GM18505 (cell line): ENCODE results near the gene MMP25.
"Not testable (repeated sequence)": the region's sequence is repeated elsewhere in the genome, so short reads cannot be mapped to it uniquely, and the experiment has no call there.

ENCODE experiments used
- ATAC-seq: cut with Tn5 transposase; IDR thresholded peaks from one replicate; pipeline ENCODE4 v1.9.1; 2021; ENCODE audit not compliant: unreplicated experiment
- POLR2A ChIP-seq: IDR thresholded peaks from 4 replicates; pipeline ENCODE4 v1.6.1; 2011; ENCODE audit warnings: borderline replicate concordance; ENCODE audit not compliant: insufficient read depth, insufficient read length; ENCODE audit errors: extremely low read depth

MMP25 gene

GRCh38 chr16:3049921-3050481 is 3.6 kb downstream of the MMP25 start:
- TF ChIP-seq POLR2A, result no peak
- ATAC-seq, result no peak

- no peak for TF ChIP-seq POLR2A
These were observed 4.1 kb downstream of the MMP25 start for GRCh38 chr16:3050487-3050886.

GRCh38 chr16:3051009-3051408 is 4.6 kb downstream of the MMP25 start:
- no peak for TF ChIP-seq POLR2A
- ATAC-seq, result no peak

More at GRCh38 chr16:3050487-3050886, 4.1 kb downstream of the MMP25 start:
- no peak for ATAC-seq

GRCh38 chr16:3051494-3051893 is 5.1 kb downstream of the MMP25 start:
- TF ChIP-seq POLR2A, result no peak
- no peak for ATAC-seq

GRCh38 chr16:3052571-3053329 is 6.4 kb downstream of the MMP25 start:
- not testable (repeated sequence) for ATAC-seq

GRCh38 chr16:3053330-3053710 is 7.0 kb downstream of the MMP25 start:
- not testable (repeated sequence) for ATAC-seq

GRCh38 chr16:3054965-3055733 is 8.8 kb downstream of the MMP25 start:
- no peak for ATAC-seq
- no peak for TF ChIP-seq POLR2A

- not testable (repeated sequence) for ATAC-seq
These were observed 9.4 kb downstream of the MMP25 start for GRCh38 chr16:3055734-3056115.

GRCh38 chr16:3056336-3057180 is 10.2 kb downstream of the MMP25 start:
- no peak for ATAC-seq
- no peak for TF ChIP-seq POLR2A

- TF ChIP-seq POLR2A, result no peak
- no peak for ATAC-seq
These were observed 11.1 kb downstream of the MMP25 start for GRCh38 chr16:3057181-3058138.

GRCh38 chr16:3058139-3059030 is 12.0 kb downstream of the MMP25 start:
- no peak for ATAC-seq
- no peak for TF ChIP-seq POLR2A
